Endodermal cell (in vitro differentiated cells): ENCODE results near the gene C9orf78. TPM values are rescaled to one million over a fixed set of nuclear protein-coding genes. Genes with fewer than 3 reads are reported as not detected.

Experiments
- DNase-seq: peaks from one replicate; pipeline ENCODE4 v3.0.0-alpha.2; 2017
- H3K27ac ChIP-seq: 2 replicates; pipeline ENCODE4 v1.5.1; 2013; ENCODE audit warnings: mild to moderate bottlenecking, low read depth, low read length, moderate library complexity
- H3K27me3 ChIP-seq: 2 replicates; pipeline ENCODE4 v1.6.1; 2013; ENCODE audit warnings: mild to moderate bottlenecking, low read length, moderate library complexity; ENCODE audit not compliant: insufficient read depth, control insufficient read depth, poor library complexity, severe bottlenecking
- H3K36me3 ChIP-seq: 2 replicates; pipeline ENCODE4 v1.7.0; 2013; ENCODE audit warnings: mild to moderate bottlenecking, low read length, moderate library complexity; ENCODE audit not compliant: control insufficient read depth, insufficient read depth
- H3K4me1 ChIP-seq: one replicate; pipeline ENCODE4 v1.7.0; 2013; ENCODE audit warnings: low read length; ENCODE audit not compliant: control insufficient read depth, insufficient read depth
- H3K4me3 ChIP-seq: 2 replicates; pipeline ENCODE4 v1.5.1; 2013; ENCODE audit warnings: mild to moderate bottlenecking, low read length, moderate library complexity
- H3K9ac ChIP-seq: 2 replicates; pipeline ENCODE4 v1.6.1; 2013; ENCODE audit warnings: mild to moderate bottlenecking, low read length, moderate library complexity; ENCODE audit not compliant: poor library complexity, severe bottlenecking; ENCODE audit errors: extremely low read depth
- H3K9me3 ChIP-seq: 2 replicates; pipeline ENCODE4 v1.6.1; 2013; ENCODE audit warnings: mild to moderate bottlenecking, low read length, moderate library complexity; ENCODE audit not compliant: control insufficient read depth
- H3K27ac Mint-ChIP-seq: 2 replicates; pipeline ENCODE4 v1.8.0; 2020; ENCODE audit warnings: mixed read lengths
- H3K27me3 Mint-ChIP-seq: 2 replicates; pipeline ENCODE4 v1.8.0; 2021; ENCODE audit warnings: mild to moderate bottlenecking, mixed read lengths; ENCODE audit not compliant: insufficient read depth
- H3K36me3 Mint-ChIP-seq: 2 replicates; pipeline ENCODE4 v1.8.0; 2020; ENCODE audit warnings: low read depth, mixed read lengths
- H3K4me1 Mint-ChIP-seq: 2 replicates; pipeline ENCODE4 v1.8.0; 2020; ENCODE audit warnings: mixed read lengths
- H3K4me3 Mint-ChIP-seq: 2 replicates; pipeline ENCODE4 v1.8.0; 2020; ENCODE audit warnings: mild to moderate bottlenecking, moderate library complexity, mixed read lengths
- H3K9me3 Mint-ChIP-seq: 2 replicates; pipeline ENCODE4 v1.8.0; 2020; ENCODE audit warnings: mild to moderate bottlenecking, mixed read lengths
- CTCF ChIP-seq: fragments of 200-600 bp; sonication (generic); conservative IDR thresholded peaks from 2 replicates; pipeline ENCODE4 v1.5.0; 2021; ENCODE audit warnings: antibody characterized with exemption, mild to moderate bottlenecking
- whole genome bisulfite sequencing, 2 experiments: methylation state at CpG; one replicate each; pipeline versions ENCODE4 v1.1.5 to v1.1.7; 2013; ENCODE audit warnings: missing lambda C conversion rate in 2 of 2, mixed read lengths in 1 of 2; ENCODE audit not compliant: insufficient coverage in 1 of 2, insufficient read length in 1 of 2; 5-methylcytosine and 5-hydroxymethylcytosine counted together
- microRNA-seq: library from miRNA; unstranded; fragments of <30 nt; microRNA quantifications from one replicate; pipeline ENCODE4 v1.2.0, GENCODE V29; 2020; ENCODE audit warnings: borderline microRNAs expressed
- total RNA-seq, 2 donors: library from RNA; stranded (reverse); fragmentation: NEBNext Ultra II Directional in 1 of 2; extraction: Animal tissue kit (Norgen Biotek cat#: 25700) in 1 of 2; gene quantifications; 2 replicates in 1 of 2; 3 replicates in 1 of 2; pipeline ENCODE4 v1.2.1, GENCODE V29; 2021

The C9orf78 gene
- total RNA-seq, 2 donors from 2014 or later: 29.9 to 34.1 TPM

DNA sequence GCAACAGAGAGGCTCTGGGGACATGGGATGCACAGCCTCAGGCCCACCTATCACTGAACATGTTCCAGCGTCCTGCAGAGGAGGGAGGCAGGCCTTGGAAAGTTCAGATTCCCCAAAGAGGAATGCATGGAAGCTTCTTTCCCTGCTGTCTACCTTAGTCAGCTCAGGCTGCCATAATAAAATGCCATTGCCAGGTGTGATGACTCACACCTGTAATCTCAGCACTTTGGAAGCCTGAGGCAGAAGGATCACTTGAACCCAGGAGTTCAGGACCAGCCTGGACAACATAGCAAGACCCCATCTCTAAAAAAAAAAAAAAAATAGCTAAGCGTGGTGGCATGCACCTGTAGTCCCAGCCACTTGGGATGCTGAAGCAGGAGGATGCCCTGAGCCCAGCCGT is 56.6 kb downstream of the C9orf78 start:
- H3K9ac ChIP-seq: no peak overlapping the region
- Mint-ChIP-seq H3K36me3 (no peaks in the 10 kb centered on the region), H3K4me3 (no peak overlapping the region), H3K4me1 (no peaks in the 10 kb centered on the region), H3K27me3 (peaks cover 2% of the 10 kb centered on the region), H3K9me3 (no peaks in the 10 kb centered on the region), H3K27ac (no peak overlapping the region)
- no peak overlapping the region for H3K4me3 ChIP-seq
- H3K4me1 ChIP-seq: no peaks in the 10 kb centered on the region
- 89 to 100% methylated on average over 2 to 3 of the region's 3 CpGs for WGBS, 2 experiments
- no peak for TF ChIP-seq CTCF
- H3K36me3 ChIP-seq: no peaks in the 10 kb centered on the region
- DNase-seq: no peak
- no peaks in the 10 kb centered on the region for H3K9me3 ChIP-seq
- no peak overlapping the region for H3K27ac ChIP-seq
- no peaks in the 10 kb centered on the region for H3K27me3 ChIP-seq

DNA sequence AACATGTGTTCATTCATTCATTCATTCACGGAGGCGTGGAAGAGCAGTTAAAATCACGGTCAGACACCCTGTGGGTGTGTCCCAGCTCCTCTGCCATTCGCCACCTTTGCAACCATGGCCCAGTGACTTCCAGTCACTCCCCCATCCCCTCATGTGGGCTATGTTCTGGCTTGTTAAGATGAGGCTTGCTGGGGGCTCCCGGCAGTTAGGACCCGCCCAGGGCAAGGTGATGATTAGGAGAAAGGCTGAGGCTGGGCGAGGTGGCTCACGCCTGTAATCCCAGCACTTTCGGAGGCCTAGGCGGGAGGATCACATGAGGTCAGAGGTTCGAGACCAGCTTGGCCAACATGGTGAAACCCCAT is 57.3 kb downstream of the C9orf78 start:
- Mint-ChIP-seq H3K27me3 (peaks cover 2% of the 10 kb centered on the region), H3K4me1 (no peaks in the 10 kb centered on the region), H3K27ac (no peak overlapping the region), H3K9me3 (no peaks in the 10 kb centered on the region), H3K4me3 (no peak overlapping the region), H3K36me3 (no peaks in the 10 kb centered on the region)
- no peaks in the 10 kb centered on the region for H3K4me1 ChIP-seq
- H3K9ac ChIP-seq: no peak overlapping the region
- no peaks in the 10 kb centered on the region for H3K9me3 ChIP-seq
- no peaks in the 10 kb centered on the region for H3K36me3 ChIP-seq
- H3K27ac ChIP-seq: no peak overlapping the region
- no peaks in the 10 kb centered on the region for H3K27me3 ChIP-seq
- no peak overlapping the region for H3K4me3 ChIP-seq
- WGBS, 2 experiments: 90 to 95% methylated on average over 7 to 11 of the region's 11 CpGs
- no peak for DNase-seq
- no peak for TF ChIP-seq CTCF

Small RNAs within 50 kb of the gene (microRNA-seq; reads per million reads assigned to microRNA genes)
- not detected for gene MIR6855

Other genes with a start within 250 kb of the C9orf78 start
- not detected for gene C9orf50, start 214.2 kb downstream of the C9orf78 start, total RNA-seq
- 10 to 100 TPM; 39.6 to 49.1 TPM for gene NTMT1, start 209.1 kb downstream of the C9orf78 start, total RNA-seq
- 10 to 100 TPM; 19.8 to 20.2 TPM for gene ASB6, start 193.1 kb downstream of the C9orf78 start, total RNA-seq
- gene PRRX2, start 169.6 kb downstream of the C9orf78 start, total RNA-seq: 1 to 10 TPM; 1.0 to 3.8 TPM
- gene PTGES, start 82.2 kb downstream of the C9orf78 start, total RNA-seq: under 1 TPM; 0.29 to 0.62 TPM
- 10 to 100 TPM; 15.2 to 16.9 TPM for gene TOR1B, start 32.1 kb downstream of the C9orf78 start, total RNA-seq
- gene TOR1A, start 11.1 kb downstream of the C9orf78 start, total RNA-seq: 10 to 100 TPM; 48.4 to 49.9 TPM
- gene USP20, start 183 bp upstream of the C9orf78 start, total RNA-seq: 10 to 100 TPM; 24.4 to 25.8 TPM
- 10 to 100 TPM; 41.4 to 43.3 TPM for gene FNBP1, start 207.9 kb upstream of the C9orf78 start, total RNA-seq
- gene GPR107, start 218.6 kb upstream of the C9orf78 start, total RNA-seq: 10 to 100 TPM; 50.7 to 62.0 TPM